ENCODE measurements around the gene ATP6V0C. TPM values are rescaled to one million over a fixed set of nuclear protein-coding genes. Genes with fewer than 3 reads are reported as not detected.
A peak's percentile ranks its signal among the peaks of the same experiment; 100 is the strongest.

The ATP6V0C gene
- total and polyA plus RNA-seq, 2 of the 13 experiments (the other 11 are each of a cell fraction or from before 2014, with no cell fraction given): 10.4 to 20.1 TPM

- TF ChIP-seq CSRNP2 (CRISPR knock-in tag; conservative IDR thresholded peaks at IDR 0.05; ENCODE audit: low read depth) (no peak), ZNF180 (CRISPR knock-in tag; IDR thresholded peaks at IDR 0.05; ENCODE audit: borderline replicate concordance, low read depth) (no peak), CC2D1A (CRISPR knock-in tag; IDR thresholded peaks at IDR 0.05) (no peak), ZFY (CRISPR knock-in tag; IDR thresholded peaks at IDR 0.05) (peak; percentile 73), HIC2 (CRISPR knock-in tag; IDR thresholded peaks at IDR 0.05; ENCODE audit: low read depth) (peak; percentile 56; the same call in 1 of the 2 replicates), SRY (CRISPR knock-in tag; IDR thresholded peaks at IDR 0.05) (no peak; the same call in 1 of the 2 replicates), USF2 (IDR thresholded peaks at IDR 0.05; ENCODE audit: low read depth, low read length) (no peak), USF2 (CRISPR knock-in tag; IDR thresholded peaks at IDR 0.05; ENCODE audit: borderline replicate concordance) (peak; percentile 37; the same call in 1 of the 2 replicates), CBX2 (IDR thresholded peaks at IDR 0.05; ENCODE audit: low read depth, low read length) (no peak), CBX2 (CRISPR knock-in tag; IDR thresholded peaks at IDR 0.05; ENCODE audit: low read depth) (no peak)
- TF ChIP-seq, protein P1, sequence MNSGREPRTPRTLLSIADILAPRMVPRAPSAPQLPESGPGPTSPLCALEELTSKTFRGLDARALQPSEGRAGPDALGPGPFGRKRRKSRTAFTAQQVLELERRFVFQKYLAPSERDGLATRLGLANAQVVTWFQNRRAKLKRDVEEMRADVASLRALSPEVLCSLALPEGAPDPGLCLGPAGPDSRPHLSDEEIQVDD (CRISPR knock-in tag; IDR thresholded peaks at IDR 0.05; ENCODE audit: borderline replicate concordance): no peak
- TF ChIP-seq, protein P2, sequence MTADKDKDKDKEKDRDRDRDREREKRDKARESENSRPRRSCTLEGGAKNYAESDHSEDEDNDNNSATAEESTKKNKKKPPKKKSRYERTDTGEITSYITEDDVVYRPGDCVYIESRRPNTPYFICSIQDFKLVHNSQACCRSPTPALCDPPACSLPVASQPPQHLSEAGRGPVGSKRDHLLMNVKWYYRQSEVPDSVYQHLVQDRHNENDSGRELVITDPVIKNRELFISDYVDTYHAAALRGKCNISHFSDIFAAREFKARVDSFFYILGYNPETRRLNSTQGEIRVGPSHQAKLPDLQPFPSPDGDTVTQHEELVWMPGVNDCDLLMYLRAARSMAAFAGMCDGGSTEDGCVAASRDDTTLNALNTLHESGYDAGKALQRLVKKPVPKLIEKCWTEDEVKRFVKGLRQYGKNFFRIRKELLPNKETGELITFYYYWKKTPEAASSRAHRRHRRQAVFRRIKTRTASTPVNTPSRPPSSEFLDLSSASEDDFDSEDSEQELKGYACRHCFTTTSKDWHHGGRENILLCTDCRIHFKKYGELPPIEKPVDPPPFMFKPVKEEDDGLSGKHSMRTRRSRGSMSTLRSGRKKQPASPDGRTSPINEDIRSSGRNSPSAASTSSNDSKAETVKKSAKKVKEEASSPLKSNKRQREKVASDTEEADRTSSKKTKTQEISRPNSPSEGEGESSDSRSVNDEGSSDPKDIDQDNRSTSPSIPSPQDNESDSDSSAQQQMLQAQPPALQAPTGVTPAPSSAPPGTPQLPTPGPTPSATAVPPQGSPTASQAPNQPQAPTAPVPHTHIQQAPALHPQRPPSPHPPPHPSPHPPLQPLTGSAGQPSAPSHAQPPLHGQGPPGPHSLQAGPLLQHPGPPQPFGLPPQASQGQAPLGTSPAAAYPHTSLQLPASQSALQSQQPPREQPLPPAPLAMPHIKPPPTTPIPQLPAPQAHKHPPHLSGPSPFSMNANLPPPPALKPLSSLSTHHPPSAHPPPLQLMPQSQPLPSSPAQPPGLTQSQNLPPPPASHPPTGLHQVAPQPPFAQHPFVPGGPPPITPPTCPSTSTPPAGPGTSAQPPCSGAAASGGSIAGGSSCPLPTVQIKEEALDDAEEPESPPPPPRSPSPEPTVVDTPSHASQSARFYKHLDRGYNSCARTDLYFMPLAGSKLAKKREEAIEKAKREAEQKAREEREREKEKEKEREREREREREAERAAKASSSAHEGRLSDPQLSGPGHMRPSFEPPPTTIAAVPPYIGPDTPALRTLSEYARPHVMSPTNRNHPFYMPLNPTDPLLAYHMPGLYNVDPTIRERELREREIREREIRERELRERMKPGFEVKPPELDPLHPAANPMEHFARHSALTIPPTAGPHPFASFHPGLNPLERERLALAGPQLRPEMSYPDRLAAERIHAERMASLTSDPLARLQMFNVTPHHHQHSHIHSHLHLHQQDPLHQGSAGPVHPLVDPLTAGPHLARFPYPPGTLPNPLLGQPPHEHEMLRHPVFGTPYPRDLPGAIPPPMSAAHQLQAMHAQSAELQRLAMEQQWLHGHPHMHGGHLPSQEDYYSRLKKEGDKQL (CRISPR knock-in tag; IDR thresholded peaks at IDR 0.05; ENCODE audit: low read depth): no peak; the same call in 1 of the 2 replicates
Observed at GRCh38 chr16:2531696-2532493, 18.1 kb downstream of the ATP6V0C start (continued).
